Measurements from ENCODE around the gene CARD11.
A peak's percentile ranks its signal among the peaks of the same experiment; 100 is the strongest.

CARD11 gene

DNA sequence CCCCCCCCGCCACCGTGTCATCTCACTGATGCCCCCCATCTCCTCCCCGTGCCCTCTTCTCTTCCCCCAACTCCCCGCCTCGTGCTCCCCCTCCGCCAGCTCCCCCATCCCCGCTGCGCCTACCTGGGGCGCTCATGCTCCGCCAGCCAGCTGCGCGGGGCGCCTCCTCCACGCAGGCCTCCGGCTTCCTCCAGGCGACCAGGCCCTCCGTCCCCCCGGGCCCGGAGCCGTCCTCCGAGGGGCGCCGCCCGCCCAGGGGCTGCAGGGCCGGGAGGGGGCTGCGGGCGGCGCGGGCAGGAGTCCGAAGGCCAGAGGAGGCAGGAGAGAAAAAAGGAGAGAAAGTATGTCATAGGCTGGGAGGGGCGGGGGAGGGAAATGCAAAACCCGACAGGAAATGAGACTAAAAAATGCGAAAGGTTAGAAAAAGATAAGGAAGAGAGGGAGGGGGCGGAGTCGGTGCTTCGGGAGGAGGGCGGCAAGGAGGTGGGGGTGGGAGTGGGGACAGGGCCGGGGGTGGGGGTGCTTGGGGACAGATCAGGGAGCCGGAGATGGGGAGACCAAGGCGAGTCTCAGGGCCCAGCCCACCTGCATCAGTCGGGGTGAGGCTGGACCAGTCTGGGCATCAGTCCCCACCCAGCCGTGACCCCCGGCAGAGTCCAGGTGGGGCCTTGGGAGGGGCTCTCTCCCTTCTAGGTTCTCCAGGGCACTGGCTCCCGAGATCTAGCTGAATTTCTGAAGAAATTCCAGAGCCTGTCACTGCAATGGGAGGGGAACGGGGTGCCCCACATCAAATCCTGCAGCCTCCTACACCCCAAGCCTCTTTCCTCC lies at the start of gene CARD11:
TSS of gene CARD11 (minus strand) at position 324 of the 828 bp plus-strand sequence. CDS start 85,361 bp downstream, outside the sequence.
- Histone ChIP-seq H3K4me1 (peaks cover 0 to 6% (median 2%) of the 10 kb centered on the region in 4 donors), H3K4me3 (peak within 1 kb of the TSS; percentile 21 to 29), H3K36me3 (no peaks in the 10 kb centered on the region), H3K27me3 (peaks cover 0 to 23% of the 10 kb centered on the region in 2 donors), H3K9me3 (no peaks in the 10 kb centered on the region), H3K27ac (no peak within 1 kb of the TSS)
- no peak for DNase-seq
- TF ChIP-seq CTCF (IDR thresholded peaks at IDR 0.05), result no peak
- intact Hi-C loops (cut with DNase I; ENCODE audit: low total_unique reads), result no loop called here

DNA sequence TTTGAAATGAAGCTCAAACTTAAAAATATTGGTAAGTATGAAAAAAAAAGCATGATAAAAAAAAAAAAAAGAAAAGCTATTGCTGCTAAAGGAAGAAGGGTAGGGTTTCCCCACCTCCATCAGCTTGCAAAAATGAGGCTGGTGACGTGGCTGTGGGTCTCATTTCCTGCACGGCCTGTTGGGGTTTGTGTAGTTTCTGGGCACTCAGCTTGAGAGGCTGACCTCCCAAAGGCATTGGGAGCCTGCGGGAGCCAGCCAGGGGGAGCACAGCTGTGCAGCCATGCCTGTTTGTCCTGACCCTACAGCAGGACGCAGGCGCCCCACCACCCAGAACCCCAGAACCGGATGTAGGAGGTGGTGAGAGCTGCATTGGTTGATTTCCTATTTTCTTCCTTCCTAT lies 48.8 kb upstream of the CARD11 start:
- Histone ChIP-seq H3K9me3 (no peaks in the 10 kb centered on the region), H3K27me3 (no peaks in the 10 kb centered on the region), H3K36me3 (no peaks in the 10 kb centered on the region), H3K4me1 (peaks cover 0 to 7% (median under 1%) of the 10 kb centered on the region in 4 donors), H3K4me3 (no peak overlapping the region), H3K27ac (no peak overlapping the region)
- TF ChIP-seq CTCF (IDR thresholded peaks at IDR 0.05), result no peak
- DNase-seq, result peak in 1 of 2 donors; percentile 47
- intact Hi-C loops (cut with DNase I; ENCODE audit: low total_unique reads), result no loop called here

DNA sequence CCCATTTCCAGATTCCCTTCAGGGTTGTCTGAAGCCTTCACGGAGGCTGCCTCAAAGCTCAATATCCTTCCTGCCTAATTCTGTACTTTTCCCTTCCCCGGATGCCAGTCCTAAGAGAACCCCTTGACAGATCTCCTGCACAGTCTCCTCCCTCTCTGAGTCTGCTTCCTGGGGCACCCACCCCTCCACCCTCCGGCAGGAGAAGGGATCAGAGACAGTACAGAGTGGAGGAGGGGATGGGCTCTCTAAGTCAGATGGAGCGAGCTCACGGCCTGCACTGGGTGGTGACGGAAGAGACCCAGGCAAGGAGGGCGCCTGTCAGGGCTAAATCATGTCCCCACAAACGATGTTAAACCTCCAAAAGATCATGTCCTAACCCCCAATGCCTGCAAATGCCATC lies 48.0 kb upstream of the CARD11 start:
- no peak overlapping the region for H3K27ac ChIP-seq
- no peak for TF ChIP-seq CTCF (IDR thresholded peaks at IDR 0.05)

GRCh38 chr7:3089493-3089892 lies 45.8 kb upstream of the CARD11 start:
- Histone ChIP-seq H3K36me3 (no peaks in the 10 kb centered on the region), H3K4me3 (no peak overlapping the region), H3K27me3 (no peaks in the 10 kb centered on the region), H3K9me3 (no peaks in the 10 kb centered on the region), H3K4me1 (peaks cover 0 to 15% (median 4%) of the 10 kb centered on the region in 4 donors), H3K27ac (no peak overlapping the region)
- TF ChIP-seq CTCF (IDR thresholded peaks at IDR 0.05), result peak; percentile 32 to 33
- intact Hi-C loops (cut with DNase I; ENCODE audit: low total_unique reads), result no loop called here
- DNase-seq, result no peak

More for the DNA sequence above, 48.0 kb upstream of the CARD11 start:
- H3K27me3 ChIP-seq, result no peaks in the 10 kb centered on the region
- no peak overlapping the region for H3K4me3 ChIP-seq
- no peak for DNase-seq
- no peaks in the 10 kb centered on the region for H3K36me3 ChIP-seq
- peaks cover 0 to 15% (median 4%) of the 10 kb centered on the region in 4 donors for H3K4me1 ChIP-seq
- H3K9me3 ChIP-seq, result no peaks in the 10 kb centered on the region
- intact Hi-C loops (cut with DNase I; ENCODE audit: low total_unique reads), result no loop called here

GRCh38 chr7:3087243-3087755 lies 43.6 kb upstream of the CARD11 start:
- no peak for DNase-seq
- H3K4me3 ChIP-seq, result no peak overlapping the region
- H3K36me3 ChIP-seq, result no peaks in the 10 kb centered on the region
- intact Hi-C loops (cut with DNase I; ENCODE audit: low total_unique reads), result no loop called here
- H3K4me1 ChIP-seq, result peaks cover 0 to 30% (median 9%) of the 10 kb centered on the region in 4 donors
- H3K27me3 ChIP-seq, result no peaks in the 10 kb centered on the region
- no peak for TF ChIP-seq CTCF (IDR thresholded peaks at IDR 0.05)
- H3K9me3 ChIP-seq, result no peaks in the 10 kb centered on the region
- no peak overlapping the region for H3K27ac ChIP-seq
